ENCODE data around the gene LDLRAD2. TPM values are rescaled to one million over a fixed set of nuclear protein-coding genes. Genes with fewer than 3 reads are reported as not detected.
"Not testable (repeated sequence)": the region's sequence is repeated elsewhere in the genome, so short reads cannot be mapped to it uniquely, and the experiment has no call there.

The LDLRAD2 gene
- total RNA-seq: 0.26 TPM

DNA sequence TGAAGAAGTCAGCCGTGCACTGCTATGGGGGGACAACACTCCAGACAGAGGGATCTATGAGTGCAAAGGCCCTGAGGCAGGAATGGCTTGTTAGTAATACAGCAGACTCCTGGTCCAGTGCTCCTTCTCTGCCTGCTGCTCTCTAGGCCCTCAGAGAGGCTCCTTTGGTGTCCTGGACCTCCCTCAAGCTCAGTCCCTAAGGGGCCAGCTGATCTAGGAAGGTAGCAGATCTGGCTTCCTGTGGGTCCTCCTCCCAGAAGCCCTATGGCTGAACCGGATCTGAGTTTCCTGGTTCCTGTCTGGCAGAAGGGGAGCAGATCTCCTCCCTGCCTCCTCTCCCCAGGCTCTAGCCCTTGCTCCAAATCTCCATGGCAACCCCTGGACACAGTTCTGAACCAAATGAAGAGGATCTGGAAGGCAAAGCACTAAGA, at the start of gene LDLRAD2:
LDLRAD2 (plus strand) TSS at position 391 of the 431 bp plus-strand sequence. CDS start 187 bp downstream, outside the sequence.
- no peak for DNase-seq (ENCODE audit: low spot score)

DNA sequence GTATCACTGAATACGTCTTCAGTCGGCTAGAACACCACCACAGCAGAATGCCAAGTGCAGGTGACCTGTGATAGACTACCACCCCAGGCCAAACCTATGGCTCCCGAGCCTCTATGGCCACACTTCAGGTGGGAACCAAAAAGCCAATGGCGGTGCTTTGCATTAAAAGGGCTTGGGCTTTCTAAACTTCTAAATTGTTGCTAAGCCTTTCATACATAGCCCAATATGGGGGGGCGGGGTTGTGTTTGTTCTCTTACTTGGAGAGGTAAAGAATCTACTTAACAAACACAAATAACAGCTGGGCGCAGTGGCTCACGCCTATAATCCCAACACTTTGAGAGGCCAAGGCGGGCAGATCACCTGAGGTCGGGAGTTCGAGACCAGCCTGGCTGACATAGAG, 48.8 kb upstream of the LDLRAD2 start:
- no peak for DNase-seq (ENCODE audit: low spot score)

- DNase-seq (ENCODE audit: low spot score): no peak
These were observed 48.2 kb upstream of the LDLRAD2 start for GRCh38 chr1:21763694-21764419.

DNA sequence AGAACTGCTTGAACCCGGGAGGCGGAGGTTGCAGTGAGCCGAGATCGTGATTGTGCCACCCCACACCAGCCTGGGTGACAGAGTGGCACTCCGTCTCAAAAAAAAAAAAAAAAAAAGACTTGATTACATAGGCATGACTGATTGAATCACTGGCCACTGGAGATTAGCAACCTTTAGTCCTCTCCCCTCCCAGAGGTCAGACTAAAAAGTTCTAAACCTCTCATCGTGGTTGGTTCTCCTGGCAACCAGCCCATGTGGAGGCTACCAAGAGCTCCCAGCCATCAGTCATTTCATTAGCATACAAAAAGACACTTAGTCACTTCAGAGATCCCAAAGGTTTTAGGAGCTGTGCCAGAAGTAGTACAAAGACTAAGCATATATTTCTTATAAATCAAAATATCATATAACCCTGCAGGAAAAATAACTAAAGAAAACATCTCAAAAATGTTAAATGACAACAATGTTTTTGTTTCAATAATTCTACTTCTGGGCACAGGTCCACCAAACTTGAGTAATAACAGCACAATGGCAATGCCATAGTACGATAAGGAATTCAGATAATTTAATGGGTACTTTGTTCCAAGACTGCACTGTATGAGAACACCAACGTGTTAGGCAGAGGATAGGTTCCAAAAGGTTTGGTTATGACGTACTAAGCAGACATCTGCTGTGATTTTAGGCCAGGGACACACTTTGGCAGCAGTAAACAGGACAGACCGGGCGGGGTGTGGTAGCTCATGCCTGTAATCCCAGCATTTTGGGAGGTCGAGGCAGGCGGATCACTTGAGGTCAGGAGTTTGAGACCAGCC, 47.2 kb upstream of the LDLRAD2 start:
- DNase-seq (ENCODE audit: low spot score): peak; percentile 63

GRCh38 chr1:21766210-21766609, 45.9 kb upstream of the LDLRAD2 start:
- DNase-seq (ENCODE audit: low spot score): no peak

DNA sequence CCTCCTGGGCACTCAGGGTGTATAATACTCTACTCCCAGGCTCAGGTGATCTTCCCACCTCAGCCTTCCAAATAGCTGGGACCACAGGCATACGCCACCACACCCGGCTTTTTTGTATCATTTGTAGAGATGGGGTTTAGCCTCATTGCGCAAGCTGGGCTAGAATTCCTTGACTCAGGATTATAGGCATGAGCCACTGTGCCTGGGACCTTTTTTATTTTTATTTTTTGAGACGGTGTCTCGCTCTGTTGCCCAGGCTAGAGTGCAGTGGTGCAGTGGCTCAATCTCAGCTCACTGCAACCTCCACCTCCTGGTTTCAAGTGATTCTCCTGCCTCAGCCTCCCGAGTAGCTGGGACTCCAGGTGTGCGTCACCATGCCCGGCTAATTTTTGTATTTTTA, 45.0 kb upstream of the LDLRAD2 start:
- DNase-seq (ENCODE audit: low spot score): not testable (repeated sequence)

DNA sequence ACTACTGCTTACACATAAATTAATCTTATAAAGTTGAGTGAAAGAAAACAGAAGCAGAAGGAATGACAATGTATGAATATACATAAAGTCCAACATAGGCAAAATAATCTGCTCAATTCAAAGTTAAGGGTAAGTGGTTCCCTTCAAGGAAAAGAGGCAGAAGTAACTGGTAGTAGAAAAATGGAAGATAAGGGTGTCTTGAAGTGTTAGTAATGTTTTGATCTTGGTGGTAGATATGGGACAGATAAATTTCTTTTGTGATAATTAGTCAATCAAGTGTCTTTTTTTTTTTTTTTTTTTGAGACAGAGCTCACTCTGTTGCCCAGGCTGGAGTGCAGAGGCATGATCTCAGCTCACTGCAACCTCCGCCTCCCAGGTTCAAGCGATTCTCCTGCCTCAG, 41.9 kb upstream of the LDLRAD2 start:
- DNase-seq (ENCODE audit: low spot score): no peak

DNA sequence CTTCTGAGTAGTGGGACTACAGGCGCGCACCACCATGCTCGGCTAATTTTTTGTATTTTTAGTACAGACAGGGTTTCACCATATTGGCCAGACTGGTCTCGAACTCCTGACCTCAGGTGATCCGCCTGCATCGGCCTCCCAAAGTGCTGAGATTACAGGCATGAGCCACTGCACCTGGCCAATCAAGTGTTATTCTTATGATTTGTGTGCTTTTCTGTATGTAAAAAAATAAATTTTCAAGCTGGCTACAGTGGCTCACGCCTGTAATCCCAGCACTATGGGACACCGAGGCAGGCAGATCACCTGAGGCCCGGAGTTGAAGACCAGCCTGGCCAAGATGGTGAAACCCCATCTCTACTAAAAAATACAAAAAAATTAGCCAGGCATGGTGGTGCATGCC, 41.5 kb upstream of the LDLRAD2 start:
- DNase-seq (ENCODE audit: low spot score): not testable (repeated sequence)

DNA sequence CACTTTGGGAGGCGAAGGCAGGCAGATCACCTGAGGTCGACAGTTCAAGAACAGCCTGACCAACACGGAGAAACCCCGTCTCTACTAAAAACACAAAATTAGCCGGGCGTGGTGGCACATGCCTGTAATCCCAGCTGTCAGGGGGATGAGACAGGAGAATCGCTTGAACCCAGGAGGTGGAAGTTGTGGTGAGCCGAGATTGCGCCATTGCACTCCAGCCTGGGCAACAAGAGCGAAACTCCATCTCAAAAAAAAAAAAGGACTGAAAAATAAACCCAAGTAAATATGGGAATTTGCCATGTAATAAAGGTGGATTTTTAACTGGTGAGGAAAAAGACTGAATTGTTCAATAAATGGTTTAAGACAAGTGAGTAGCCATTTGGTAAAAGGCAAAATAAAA, 40.4 kb upstream of the LDLRAD2 start:
- not testable (repeated sequence) for DNase-seq (ENCODE audit: low spot score)

DNA sequence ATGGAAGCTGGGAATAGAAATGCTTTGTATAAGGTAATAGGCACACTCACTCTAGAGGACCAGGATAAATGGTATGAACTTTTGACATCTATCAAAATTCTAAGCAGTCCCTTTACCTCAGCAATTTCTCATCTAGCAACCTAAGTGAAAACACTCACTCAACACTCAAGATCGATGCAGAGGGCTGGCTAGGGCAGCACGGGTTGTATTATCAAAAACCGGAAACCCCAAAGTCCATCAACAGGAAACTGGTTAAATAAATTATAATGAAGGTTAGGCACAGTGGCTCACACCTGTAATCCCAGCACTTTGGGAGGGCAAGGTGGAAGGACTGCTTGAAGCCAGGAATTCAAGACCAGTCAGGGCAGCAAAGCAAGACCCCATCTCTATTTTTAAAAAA, 38.5 kb upstream of the LDLRAD2 start:
- peak; percentile 31 for DNase-seq (ENCODE audit: low spot score)

- no peak for DNase-seq (ENCODE audit: low spot score)
These were observed 37.1 kb upstream of the LDLRAD2 start for GRCh38 chr1:21774835-21775549.

DNA sequence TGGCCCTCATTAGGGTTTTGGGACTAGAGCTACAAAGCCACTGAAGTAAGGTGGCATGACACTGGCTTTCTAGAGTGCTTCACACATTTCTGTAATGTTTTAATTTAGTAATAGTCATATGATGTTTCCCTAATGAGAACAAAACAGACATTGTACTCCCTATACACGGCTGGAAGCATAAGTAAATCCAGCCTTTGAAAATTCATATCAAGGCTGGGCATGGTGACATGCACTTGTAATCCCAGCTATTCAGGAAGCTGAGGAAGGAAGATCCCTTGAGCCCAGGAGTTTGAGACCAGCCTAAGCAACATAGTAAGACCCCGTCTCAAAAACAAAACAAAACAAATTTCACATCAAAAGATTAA, 36.5 kb upstream of the LDLRAD2 start:
- no peak for DNase-seq (ENCODE audit: low spot score)

GRCh38 chr1:21775985-21776562, 36.0 kb upstream of the LDLRAD2 start:
- DNase-seq (ENCODE audit: low spot score): no peak

GRCh38 chr1:21776925-21777324, 35.1 kb upstream of the LDLRAD2 start:
- DNase-seq (ENCODE audit: low spot score): not testable (repeated sequence)

DNA sequence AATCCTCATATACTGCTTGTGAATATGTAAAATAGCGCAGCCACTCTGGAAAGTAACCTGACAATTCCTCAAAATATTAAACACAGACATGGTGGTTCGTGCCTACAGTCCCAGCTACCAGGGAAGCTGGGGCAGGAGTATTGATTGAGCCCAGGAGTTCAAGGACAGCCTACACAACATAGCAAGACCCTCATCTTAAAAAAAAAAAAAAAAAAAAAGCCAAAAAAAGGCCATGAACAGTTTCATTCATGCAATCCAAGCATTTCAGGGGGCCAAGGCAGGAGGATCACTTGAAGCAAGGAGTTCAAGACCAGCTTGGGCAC, 33.7 kb upstream of the LDLRAD2 start:
- DNase-seq (ENCODE audit: low spot score): no peak

GRCh38 chr1:21779613-21780521, 32.2 kb upstream of the LDLRAD2 start:
- no peak for DNase-seq (ENCODE audit: low spot score)

- DNase-seq (ENCODE audit: low spot score): no peak
These were observed 30.2 kb upstream of the LDLRAD2 start for GRCh38 chr1:21781815-21782348.

DNA sequence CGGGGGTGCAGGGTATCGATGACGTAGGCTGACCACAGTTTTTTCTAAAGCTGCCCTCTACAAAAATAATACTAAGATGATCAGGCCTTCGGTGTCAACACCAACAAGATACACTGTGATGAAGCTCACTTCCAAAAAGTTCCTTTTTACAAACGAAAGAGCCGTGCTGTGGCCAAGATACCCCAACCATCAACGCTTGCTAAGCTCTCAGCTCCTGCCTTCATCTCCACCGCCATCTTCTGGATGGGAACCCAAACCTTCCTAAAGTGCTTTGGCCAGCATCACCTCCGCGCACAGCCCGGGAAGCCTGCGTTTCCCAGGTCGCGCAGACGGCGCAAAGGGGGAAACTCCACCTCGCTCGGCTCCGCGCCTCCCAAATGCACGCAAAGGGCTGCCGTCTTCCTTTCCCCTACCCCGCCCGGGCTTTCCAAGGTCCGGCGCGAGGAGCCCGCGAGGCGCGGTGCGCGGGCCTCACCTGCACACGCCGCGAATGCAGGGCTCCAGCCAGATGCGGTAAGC, 29.7 kb upstream of the LDLRAD2 start:
- peak; percentile 56 for DNase-seq (ENCODE audit: low spot score)

GRCh38 chr1:21782868-21783678, 29.0 kb upstream of the LDLRAD2 start, which contains the start of gene USP48:
TSS of gene USP48 (minus strand) at chr1:21783149. CDS start at chr1:21782957, 192 bp downstream.
- peak; percentile 96 for DNase-seq (ENCODE audit: low spot score)

All from mucosa of gallbladder (tissue), 1 donor.